SU-DHL-6 (cell line): ENCODE measurements around the gene ACOX1.

ENCODE experiments used
- H2AFZ ChIP-seq: fragments of 200-600 bp; sonication (generic); 2 replicates; pipeline ENCODE4 v1.6.1; 2014; ENCODE audit warnings: low read depth, mild to moderate bottlenecking, moderate library complexity, mixed read lengths, antibody characterized with exemption, low read length; ENCODE audit not compliant: severe bottlenecking
- H3F3A ChIP-seq: fragments of 200-600 bp; shearing (Covaris generic); 2 replicates; pipeline ENCODE4 v1.6.0; 2016; ENCODE audit warnings: antibody characterized with exemption, mild to moderate bottlenecking; ENCODE audit not compliant: insufficient read depth
- H3K27ac ChIP-seq: fragments of 200-600 bp; sonication (generic); 2 replicates; pipeline ENCODE4 v1.5.1; 2016; ENCODE audit warnings: low read depth, mild to moderate bottlenecking, low read length, moderate library complexity, mixed read lengths
- H3K27me3 ChIP-seq: fragments of 200-600 bp; sonication (generic), shearing (Covaris generic); 2 replicates; pipeline ENCODE4 v1.6.0; 2014; ENCODE audit warnings: mild to moderate bottlenecking, low read length
- H3K36me3 ChIP-seq: fragments of 200-600 bp; sonication (generic); 2 replicates; pipeline ENCODE4 v1.6.1; 2014; ENCODE audit warnings: mild to moderate bottlenecking, low read length, mixed read lengths
- H3K4me2 ChIP-seq: fragments of 300-600, 200-600 bp; shearing (Covaris generic), sonication (generic); 2 replicates; pipeline ENCODE4 v1.6.0; 2014; ENCODE audit warnings: low read length, low read depth, mild to moderate bottlenecking; ENCODE audit not compliant: poor library complexity, severe bottlenecking
- H3K4me3 ChIP-seq: fragments of 200-600 bp; sonication (generic); 2 replicates; pipeline ENCODE4 v1.5.1; 2014; ENCODE audit warnings: antibody characterized with exemption, low read length, mild to moderate bottlenecking, mixed read lengths; ENCODE audit not compliant: insufficient read depth, poor library complexity, severe bottlenecking
- H3K79me2 ChIP-seq: fragments of 200-600 bp; sonication (generic); 2 replicates; pipeline ENCODE4 v1.6.1; 2014; ENCODE audit warnings: mild to moderate bottlenecking, low read length, moderate library complexity; ENCODE audit not compliant: insufficient read depth
- H3K9ac ChIP-seq: fragments of 200-600 bp; sonication (generic); 2 replicates; pipeline ENCODE4 v1.7.0; 2014; ENCODE audit warnings: mild to moderate bottlenecking, low read length
- H3K9me2 ChIP-seq: fragments of 200-600 bp; sonication (generic); replicated peaks from 2 replicates; pipeline ENCODE4 v1.6.1; 2014; ENCODE audit warnings: low read length; ENCODE audit not compliant: insufficient read depth
- H3K9me3 ChIP-seq: fragments of 200-600 bp; sonication (generic); 2 replicates; pipeline ENCODE4 v1.6.1; 2014; ENCODE audit warnings: low read length, mixed read lengths; ENCODE audit not compliant: insufficient read depth
- H4K20me1 ChIP-seq: fragments of 200-600 bp; sonication (generic); 2 replicates; pipeline ENCODE4 v1.6.1; 2014; ENCODE audit warnings: low read depth, mild to moderate bottlenecking, antibody characterized with exemption, low read length, moderate library complexity, mixed read lengths
- CTCF ChIP-seq: fragments of 200-600 bp; sonication (generic); IDR thresholded peaks from one replicate; pipeline ENCODE4 v1.5.1; 2017; ENCODE audit warnings: antibody characterized with exemption, mild to moderate bottlenecking, low read length, moderate library complexity; ENCODE audit not compliant: insufficient read depth, poor library complexity, severe bottlenecking
- EZH2phosphoT487 ChIP-seq: fragments of 200-600 bp; sonication (generic), shearing (Covaris generic); conservative IDR thresholded peaks from 2 replicates; pipeline ENCODE4 v1.6.1; 2018; ENCODE audit warnings: mild to moderate bottlenecking, antibody characterized with exemption, low read length, moderate library complexity, mixed read lengths

Gene ACOX1

GRCh38 chr17:75894049-75894733 is 84.8 kb downstream of the ACOX1 start:
- no peak overlapping the region for H3K27ac ChIP-seq
- no peaks in the 10 kb centered on the region for H4K20me1 ChIP-seq
- H3K36me3 ChIP-seq = no peaks in the 10 kb centered on the region
- no peak overlapping the region for H3K9ac ChIP-seq
- no peak overlapping the region for H3K4me2 ChIP-seq
- H3K9me2 ChIP-seq = no peaks in the 10 kb centered on the region
- H3K9me3 ChIP-seq = no peaks in the 10 kb centered on the region
- no peaks in the 10 kb centered on the region for H3K27me3 ChIP-seq
- H3K4me3 ChIP-seq = no peak overlapping the region
- H3F3A ChIP-seq = peaks cover 10% of the 10 kb centered on the region
- peaks cover 15% of the 10 kb centered on the region for H3K79me2 ChIP-seq
- H2AFZ ChIP-seq = no peak overlapping the region
- TF ChIP-seq EZH2phosphoT487 (no peak), CTCF (no peak)

- Histone ChIP-seq H3K27me3 (no peaks in the 10 kb centered on the region), H3K4me3 (no peak overlapping the region), H3K36me3 (no peaks in the 10 kb centered on the region), H4K20me1 (no peaks in the 10 kb centered on the region), H3K9me3 (no peaks in the 10 kb centered on the region), H2AFZ (no peak overlapping the region), H3K4me2 (no peak overlapping the region), H3K79me2 (peaks cover 15% of the 10 kb centered on the region), H3K9ac (no peak overlapping the region), H3F3A (peaks cover 10% of the 10 kb centered on the region), H3K9me2 (no peaks in the 10 kb centered on the region), H3K27ac (no peak overlapping the region)
- TF ChIP-seq EZH2phosphoT487 = no peak
- no peak for TF ChIP-seq CTCF
These were observed 85.5 kb downstream of the ACOX1 start for GRCh38 chr17:75893305-75894048.

GRCh38 chr17:75892556-75893224 is 86.3 kb downstream of the ACOX1 start:
- Histone ChIP-seq H3K27ac (no peak overlapping the region), H3K36me3 (no peaks in the 10 kb centered on the region)

More at GRCh38 chr17:75892556-75893224, 86.3 kb downstream of the ACOX1 start:
- Histone ChIP-seq H3K4me2 (no peak overlapping the region), H2AFZ (no peak overlapping the region), H3K9me3 (no peaks in the 10 kb centered on the region), H3F3A (peaks cover 6% of the 10 kb centered on the region), H3K9ac (no peak overlapping the region), H3K9me2 (no peaks in the 10 kb centered on the region), H4K20me1 (no peaks in the 10 kb centered on the region), H3K27me3 (no peaks in the 10 kb centered on the region), H3K79me2 (peaks cover 15% of the 10 kb centered on the region), H3K4me3 (no peak overlapping the region)
- TF ChIP-seq EZH2phosphoT487 = no peak
